Peyer's patch (tissue), 4 donors: ENCODE data around the gene ACSF2. TPM values are rescaled to one million over a fixed set of nuclear protein-coding genes. Genes with fewer than 3 reads are reported as not detected.
"Not testable (repeated sequence)": the region's sequence is repeated elsewhere in the genome, so short reads cannot be mapped to it uniquely, and the experiment has no call there.

Source experiments
- DNase-seq, 3 donors: peaks; one replicate each; pipeline ENCODE4 v3.0.0-alpha.2; 2017 to 2019
- H3K27ac ChIP-seq, 4 donors: fragments of 200-600 bp; sonication (generic); one replicate each; pipeline ENCODE4 v1.5.1; 2016 to 2019
- H3K27me3 ChIP-seq, 2 donors: fragments of 200-600 bp; sonication (generic); one replicate each; pipeline ENCODE4 v1.5.1; 2019
- H3K36me3 ChIP-seq, 3 donors: fragments of 200-600 bp; sonication (generic); one replicate each; pipeline ENCODE4 v1.5.1; 2016 to 2019
- H3K4me1 ChIP-seq, 4 donors: fragments of 200-600 bp; sonication (generic); one replicate each; pipeline ENCODE4 v1.5.1; 2016 to 2019
- H3K4me3 ChIP-seq, 4 donors: fragments of 200-600 bp; sonication (generic); 1 replicate in 3 of 4; 2 replicates in 1 of 4; pipeline ENCODE4 v1.5.1; 2016 to 2019; ENCODE audit warnings: mild to moderate bottlenecking in 1 of 4
- H3K9me3 ChIP-seq, 4 donors: fragments of 200-600 bp; sonication (generic); one replicate each; pipeline ENCODE4 v1.5.1; 2016 to 2019; ENCODE audit warnings: mild to moderate bottlenecking in 1 of 4
- POLR2A ChIP-seq, 2 donors: fragments of 450-650 bp; IDR thresholded peaks; one replicate each; pipeline ENCODE4 v1.5.1; 2017; ENCODE audit warnings: antibody characterized with exemption in 2 of 2, mild to moderate bottlenecking in 2 of 2, moderate library complexity in 2 of 2
- total RNA-seq, 4 donors: library from RNA; depleted of rRNA; stranded (reverse); fragments of >200 nt; gene quantifications; one replicate each; pipeline ENCODE4 v1.1.0, GENCODE V29; 2016
- TF ChIP-seq, protein P1 (sequence below), 6 experiments: fragments of 450-650 bp in 4 of 6; fragments of 200-600 bp in 2 of 6; sonication (generic) in 1 of 6; IDR thresholded peaks; one replicate each; pipeline ENCODE4 v1.5.1; 2017 to 2019; ENCODE audit warnings: antibody characterized with exemption in 6 of 6, mild to moderate bottlenecking in 3 of 6, moderate library complexity in 1 of 6

Gene ACSF2
- total RNA-seq, 4 donors from 2014 or later = 143 to 278 (median 189) TPM

DNA sequence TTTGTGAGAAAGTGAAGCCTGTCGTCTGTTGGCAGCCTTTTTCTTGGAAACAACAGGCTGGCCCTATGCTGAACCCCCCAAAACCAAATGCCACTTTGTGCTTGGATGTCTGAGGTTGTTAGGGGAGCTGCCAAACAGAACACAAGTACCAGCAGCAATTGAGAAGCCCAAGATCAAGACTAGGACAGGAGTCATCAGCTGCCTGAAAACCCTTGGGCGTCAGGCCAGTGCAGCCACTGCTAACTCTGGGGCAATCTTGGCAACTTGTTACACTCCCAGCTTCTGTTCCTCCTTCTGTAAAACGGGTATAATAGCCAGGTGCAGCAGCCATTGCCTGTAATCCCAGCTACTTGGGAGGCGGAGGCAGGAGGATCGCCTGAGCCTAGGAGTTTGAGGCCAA lies 19.4 kb upstream of the ACSF2 start:
- Histone ChIP-seq H3K4me1 (no peaks in the 10 kb centered on the region), H3K9me3 (no peaks in the 10 kb centered on the region), H3K36me3 (no peaks in the 10 kb centered on the region), H3K27ac (no peak overlapping the region), H3K27me3 (no peaks in the 10 kb centered on the region), H3K4me3 (no peak overlapping the region)
- no peak for TF ChIP-seq POLR2A (IDR thresholded peaks at IDR 0.05)
- TF ChIP-seq, protein P1, sequence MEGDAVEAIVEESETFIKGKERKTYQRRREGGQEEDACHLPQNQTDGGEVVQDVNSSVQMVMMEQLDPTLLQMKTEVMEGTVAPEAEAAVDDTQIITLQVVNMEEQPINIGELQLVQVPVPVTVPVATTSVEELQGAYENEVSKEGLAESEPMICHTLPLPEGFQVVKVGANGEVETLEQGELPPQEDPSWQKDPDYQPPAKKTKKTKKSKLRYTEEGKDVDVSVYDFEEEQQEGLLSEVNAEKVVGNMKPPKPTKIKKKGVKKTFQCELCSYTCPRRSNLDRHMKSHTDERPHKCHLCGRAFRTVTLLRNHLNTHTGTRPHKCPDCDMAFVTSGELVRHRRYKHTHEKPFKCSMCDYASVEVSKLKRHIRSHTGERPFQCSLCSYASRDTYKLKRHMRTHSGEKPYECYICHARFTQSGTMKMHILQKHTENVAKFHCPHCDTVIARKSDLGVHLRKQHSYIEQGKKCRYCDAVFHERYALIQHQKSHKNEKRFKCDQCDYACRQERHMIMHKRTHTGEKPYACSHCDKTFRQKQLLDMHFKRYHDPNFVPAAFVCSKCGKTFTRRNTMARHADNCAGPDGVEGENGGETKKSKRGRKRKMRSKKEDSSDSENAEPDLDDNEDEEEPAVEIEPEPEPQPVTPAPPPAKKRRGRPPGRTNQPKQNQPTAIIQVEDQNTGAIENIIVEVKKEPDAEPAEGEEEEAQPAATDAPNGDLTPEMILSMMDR (IDR thresholded peaks at IDR 0.05) = no peak
- DNase-seq = no peak

DNA sequence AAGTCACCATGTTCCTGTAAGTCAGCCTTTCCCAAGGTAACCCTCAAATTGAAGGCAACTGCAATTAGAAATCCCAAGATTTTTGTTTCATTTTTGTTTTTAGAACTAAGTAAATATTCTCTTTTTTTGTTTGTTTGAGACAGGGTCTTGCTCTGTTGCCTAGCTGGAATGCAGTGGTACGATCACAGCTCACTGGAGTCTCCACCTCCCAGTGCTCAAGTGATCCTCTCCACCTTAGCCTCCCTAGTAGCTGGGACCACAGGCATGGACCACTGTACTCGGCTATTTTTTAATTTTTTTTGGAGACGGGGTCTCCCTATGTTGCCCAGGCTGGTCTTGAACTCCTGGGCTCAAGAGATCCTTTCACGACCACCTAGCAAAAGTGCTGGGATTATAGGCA lies 18.1 kb upstream of the ACSF2 start:
- Histone ChIP-seq H3K36me3 (no peaks in the 10 kb centered on the region), H3K27me3 (no peaks in the 10 kb centered on the region), H3K9me3 (no peaks in the 10 kb centered on the region), H3K27ac (no peak overlapping the region), H3K4me3 (no peak overlapping the region), H3K4me1 (no peaks in the 10 kb centered on the region)
- TF ChIP-seq, protein P1 (IDR thresholded peaks at IDR 0.05) = no peak
- no peak for TF ChIP-seq POLR2A (IDR thresholded peaks at IDR 0.05)
- no peak for DNase-seq

DNA sequence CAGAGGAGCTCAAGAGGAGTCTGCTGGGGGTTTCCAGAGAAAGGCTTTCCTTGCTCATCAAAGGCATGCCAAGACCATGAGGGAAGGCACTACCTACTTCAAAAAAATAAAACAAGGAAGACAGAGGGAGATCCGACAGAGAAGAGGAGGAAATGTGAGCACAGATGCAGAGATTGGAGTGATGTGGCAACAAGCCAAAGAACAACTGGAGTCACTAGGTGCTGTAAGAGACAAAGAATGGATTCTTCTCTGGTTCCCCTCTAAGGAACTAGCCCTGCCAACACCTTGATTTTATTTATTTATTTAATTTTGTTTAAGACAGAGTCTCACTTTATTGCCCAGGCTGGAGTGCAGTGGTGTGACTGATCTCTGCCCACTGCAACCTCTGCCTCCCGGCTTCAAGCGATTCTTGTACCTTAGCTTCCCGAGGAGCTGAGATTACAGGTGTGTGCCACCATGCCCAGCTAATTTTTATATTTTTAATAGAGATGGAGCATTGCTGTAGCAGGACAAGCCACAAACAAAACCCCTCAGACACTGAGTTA lies 13.8 kb upstream of the ACSF2 start:
- H3K27ac ChIP-seq = no peak overlapping the region

DNA sequence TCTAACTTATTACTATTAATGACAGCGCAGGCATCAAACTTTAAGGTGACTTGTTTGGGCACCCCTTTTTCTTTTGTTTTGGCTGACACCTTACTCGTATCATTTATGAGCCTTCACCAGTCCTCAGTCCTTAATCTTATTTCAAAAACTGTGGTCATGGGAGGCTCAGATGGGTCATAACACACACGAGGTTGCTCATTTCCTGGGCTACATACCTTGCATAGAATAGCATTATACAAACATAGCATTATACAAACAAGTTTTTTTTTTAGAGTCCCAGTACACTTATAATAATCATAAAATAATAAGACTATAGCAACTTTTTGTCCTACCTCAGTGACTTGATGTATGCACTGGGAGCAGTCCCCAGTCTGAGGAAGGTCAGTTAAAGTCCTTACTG lies 11.2 kb upstream of the ACSF2 start:
- DNase-seq = no peak
- no peak overlapping the region for H3K27ac ChIP-seq
- TF ChIP-seq, protein P1 (IDR thresholded peaks at IDR 0.05) = no peak
- no peak for TF ChIP-seq POLR2A (IDR thresholded peaks at IDR 0.05)
- no peak overlapping the region for H3K4me3 ChIP-seq
- H3K36me3 ChIP-seq = no peaks in the 10 kb centered on the region
- H3K9me3 ChIP-seq = no peaks in the 10 kb centered on the region
- H3K4me1 ChIP-seq = no peaks in the 10 kb centered on the region
- no peaks in the 10 kb centered on the region for H3K27me3 ChIP-seq

More for the DNA sequence above, 13.8 kb upstream of the ACSF2 start:
- TF ChIP-seq, protein P1 (IDR thresholded peaks at IDR 0.05) = no peak
- no peak for TF ChIP-seq POLR2A (IDR thresholded peaks at IDR 0.05)
- no peaks in the 10 kb centered on the region for H3K27me3 ChIP-seq
- no peaks in the 10 kb centered on the region for H3K9me3 ChIP-seq
- H3K4me1 ChIP-seq = no peaks in the 10 kb centered on the region
- no peak overlapping the region for H3K4me3 ChIP-seq
- no peaks in the 10 kb centered on the region for H3K36me3 ChIP-seq
- DNase-seq = no peak

DNA sequence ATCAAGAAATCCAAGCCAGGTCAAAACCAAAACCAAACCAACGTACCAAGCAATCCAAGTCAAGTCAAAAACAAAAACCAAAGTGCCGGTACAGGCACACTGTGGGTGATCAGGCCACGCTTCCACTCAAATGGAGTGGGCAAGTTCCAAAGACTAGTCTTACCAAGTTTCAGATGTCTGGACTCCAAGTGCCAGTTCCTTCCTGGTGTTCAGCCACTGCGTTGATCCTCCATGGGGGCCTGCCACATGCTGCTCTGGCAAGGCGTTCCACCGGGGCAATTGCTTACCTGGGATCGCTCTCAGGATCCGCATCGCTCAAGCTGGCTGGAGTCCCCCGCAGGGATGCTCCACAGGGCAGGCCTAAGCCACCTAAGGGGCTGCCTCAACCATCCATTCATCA lies 6.4 kb upstream of the ACSF2 start:
- H3K4me1 ChIP-seq = peaks cover 3 to 14% (median 6%) of the 10 kb centered on the region in 4 donors
- not testable (repeated sequence) for H3K27me3 ChIP-seq, H3K4me3 ChIP-seq, H3K27ac ChIP-seq, H3K9me3 ChIP-seq, DNase-seq, H3K36me3 ChIP-seq

DNA sequence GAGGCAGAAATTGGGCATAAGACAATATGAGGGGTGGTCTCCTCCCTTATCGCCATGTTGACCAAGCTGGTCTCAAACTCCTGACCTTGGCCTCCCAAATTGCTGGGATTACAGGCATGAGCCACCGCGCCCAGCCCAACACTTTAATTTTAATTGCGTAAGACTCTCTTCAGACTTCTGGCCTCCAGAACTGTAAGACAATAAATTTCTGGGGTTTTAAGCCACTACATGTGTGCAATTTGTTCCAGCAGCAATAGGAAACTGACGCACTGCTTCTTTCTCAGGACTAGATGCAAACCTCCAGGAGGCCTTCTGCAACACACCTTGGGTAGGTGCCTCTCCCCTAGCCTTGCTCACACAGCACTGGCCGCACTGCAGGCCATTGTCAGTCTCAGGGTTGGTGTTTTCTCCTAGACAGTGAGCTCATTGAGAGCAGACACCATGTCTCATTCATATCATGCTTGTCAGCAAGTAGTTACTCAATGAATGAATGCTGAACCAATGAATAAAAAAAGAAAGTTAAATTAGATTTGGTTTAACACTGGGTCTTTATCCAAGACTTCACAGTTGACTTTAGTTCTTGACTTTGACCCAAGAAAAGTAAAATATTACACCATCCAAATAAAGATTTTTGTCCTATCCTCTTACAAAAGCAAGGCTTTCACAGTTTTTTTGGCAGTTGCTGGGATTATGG lies 5.5 kb upstream of the ACSF2 start:
- Histone ChIP-seq H3K4me3 (no peak overlapping the region), H3K27me3 (no peaks in the 10 kb centered on the region), H3K4me1 (peaks cover 3 to 24% (median 13%) of the 10 kb centered on the region in 4 donors), H3K9me3 (no peaks in the 10 kb centered on the region), H3K36me3 (no peaks in the 10 kb centered on the region), H3K27ac (peak overlapping the region; percentile 61 to 69 (median 66))
- no peak for DNase-seq
- TF ChIP-seq, protein P1 (IDR thresholded peaks at IDR 0.05) = no peak
- TF ChIP-seq POLR2A (IDR thresholded peaks at IDR 0.05) = no peak
